GM19438 (cell line): ENCODE measurements around the gene RBM12.
A peak's percentile ranks its signal among the peaks of the same experiment; 100 is the strongest.

Experiments
- ATAC-seq: cut with Tn5 transposase; IDR thresholded peaks from one replicate; pipeline ENCODE4 v1.9.1; 2021; ENCODE audit warnings: low read depth; ENCODE audit not compliant: unreplicated experiment

RBM12 gene

DNA sequence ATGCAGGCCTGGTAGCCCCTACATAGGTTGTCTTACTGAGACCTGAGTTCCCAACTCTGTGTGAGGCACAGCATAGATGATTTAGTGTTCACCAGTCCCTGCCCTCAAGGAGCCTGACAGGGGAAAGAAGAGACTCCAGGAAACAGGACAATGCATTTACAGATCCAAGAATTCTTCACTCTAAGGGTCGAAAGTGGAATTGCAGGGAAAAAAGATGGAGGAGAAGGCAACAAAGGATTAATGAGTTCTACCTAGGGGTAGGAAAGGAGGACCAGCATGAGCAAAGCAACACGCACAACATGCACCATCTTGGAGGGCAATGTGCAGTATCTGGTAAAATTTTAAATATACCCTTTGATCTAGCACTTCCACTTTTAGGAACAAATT lies 43.1 kb downstream of the RBM12 start:
- ATAC-seq: no peak

DNA sequence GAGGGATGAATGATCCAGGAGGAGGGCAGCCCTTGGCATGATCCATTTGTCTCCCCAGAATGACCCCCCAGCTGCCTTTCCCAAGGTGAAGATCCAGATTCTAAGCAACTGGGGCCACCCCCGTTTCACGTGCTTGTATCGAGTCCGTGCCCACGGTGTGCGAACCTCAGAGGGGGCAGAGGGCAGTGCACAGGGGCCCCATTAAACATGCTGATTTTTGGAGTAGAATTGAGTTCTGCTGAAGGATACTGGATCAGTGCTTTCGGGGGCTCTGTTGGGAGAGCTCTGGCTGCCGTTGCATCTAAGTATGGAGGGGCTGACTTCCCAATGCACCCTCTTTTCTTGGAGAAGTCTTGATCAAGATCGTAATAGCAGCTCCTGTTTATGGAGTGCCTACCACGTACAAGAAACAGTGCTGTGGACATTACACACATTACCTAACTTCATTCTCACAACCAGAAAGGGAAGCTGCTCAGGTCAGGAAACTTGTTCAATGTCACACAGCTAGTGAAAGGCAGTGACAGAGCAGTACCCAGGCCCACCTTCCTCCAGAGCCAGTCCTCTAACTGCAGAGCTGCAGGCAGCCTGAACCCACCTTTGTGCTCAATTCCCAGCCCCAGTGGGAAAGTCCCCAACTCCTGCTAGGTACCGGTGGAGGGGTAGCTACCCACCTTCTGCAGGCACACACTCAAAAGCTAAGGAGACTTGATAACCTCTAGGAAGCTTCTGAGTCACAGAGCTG lies 43.7 kb downstream of the RBM12 start:
- no peak for ATAC-seq

DNA sequence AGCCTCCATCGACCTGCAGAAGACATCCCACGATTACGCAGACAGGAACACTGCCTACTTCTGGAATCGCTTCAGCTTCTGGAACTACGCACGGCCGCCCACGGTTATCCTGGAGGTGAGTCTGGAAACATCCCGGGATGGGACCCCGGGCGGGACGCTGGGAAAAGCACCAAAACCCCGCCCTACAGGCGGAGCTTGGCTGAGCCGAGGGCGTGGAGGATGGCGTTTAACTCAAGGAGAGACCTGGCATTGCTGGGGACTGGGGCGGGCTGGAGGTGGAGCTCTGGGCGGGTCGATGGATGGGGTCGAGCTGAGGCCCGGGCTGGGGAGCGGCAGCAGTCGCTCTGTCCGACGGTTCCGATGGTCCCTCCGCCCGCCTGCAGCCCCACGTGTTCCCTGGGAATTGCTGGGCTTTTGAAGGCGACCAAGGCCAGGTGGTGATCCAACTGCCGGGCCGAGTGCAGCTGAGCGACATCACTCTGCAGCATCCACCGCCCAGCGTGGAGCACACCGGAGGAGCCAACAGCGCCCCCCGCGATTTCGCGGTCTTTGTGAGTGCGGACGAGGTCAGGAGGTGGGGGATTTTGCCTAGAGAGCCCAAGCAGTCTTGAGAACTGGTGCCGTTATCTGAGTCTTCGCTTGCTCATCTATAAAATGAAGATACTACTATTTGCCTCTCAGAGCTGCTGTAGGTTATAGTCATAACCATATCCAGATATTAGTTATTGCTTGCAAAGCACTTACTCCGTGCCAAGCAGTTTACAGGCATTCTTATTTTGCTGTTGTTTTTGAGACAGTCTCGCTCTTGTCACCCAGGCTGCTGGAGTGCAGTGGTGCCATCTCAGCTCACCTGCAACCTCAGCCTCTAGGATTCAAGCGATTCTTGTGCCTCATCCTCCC lies 45.3 kb downstream of the RBM12 start:
- no peak for ATAC-seq

- no peak for ATAC-seq
These were observed 46.2 kb downstream of the RBM12 start for GRCh38 chr20:35618263-35619131.

DNA sequence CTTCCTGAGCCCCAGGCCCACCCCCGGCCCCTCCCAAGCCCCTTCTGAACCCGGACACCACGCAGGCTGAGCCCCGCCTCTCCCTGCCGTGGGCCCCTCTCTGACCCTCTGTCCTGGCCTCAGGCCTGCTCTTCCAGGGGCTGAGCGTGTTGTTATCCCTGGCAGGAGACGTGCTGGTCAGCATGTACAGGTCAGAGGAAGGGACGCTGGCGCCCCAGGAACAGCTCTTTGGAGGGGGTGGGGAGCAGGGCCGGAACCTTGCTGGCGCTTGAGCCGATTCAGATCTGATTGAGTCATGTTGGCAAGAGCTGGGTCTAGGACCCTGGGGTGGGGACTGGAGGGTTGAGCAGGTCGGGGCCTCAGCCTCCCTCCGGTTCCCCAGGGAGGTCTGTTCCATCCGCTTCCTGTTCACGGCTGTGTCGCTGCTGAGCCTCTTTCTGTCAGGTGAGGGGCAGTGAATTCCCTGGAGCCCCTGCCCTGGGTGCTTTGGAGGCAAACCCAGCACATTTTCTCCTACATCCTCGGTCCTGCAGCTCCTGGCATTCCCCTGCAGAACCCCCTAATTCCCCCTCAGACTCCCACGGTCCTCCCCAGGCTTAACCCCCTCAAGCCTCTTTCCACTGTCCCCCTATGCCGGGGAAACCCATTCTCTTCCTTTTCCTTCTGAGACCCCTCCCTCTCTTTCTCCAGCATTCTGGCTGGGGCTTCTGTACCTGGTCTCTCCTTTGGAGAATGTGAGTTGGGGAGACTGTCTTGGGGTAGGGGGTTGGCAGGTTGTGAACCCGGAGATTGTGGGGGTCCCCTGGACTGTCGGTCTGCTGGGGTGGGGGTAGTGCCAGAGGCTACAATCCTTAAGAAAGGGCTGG lies 47.1 kb downstream of the RBM12 start:
- no peak for ATAC-seq

GRCh38 chr20:35616465-35617396 lies 48.0 kb downstream of the RBM12 start:
- ATAC-seq: peak; percentile 33

DNA sequence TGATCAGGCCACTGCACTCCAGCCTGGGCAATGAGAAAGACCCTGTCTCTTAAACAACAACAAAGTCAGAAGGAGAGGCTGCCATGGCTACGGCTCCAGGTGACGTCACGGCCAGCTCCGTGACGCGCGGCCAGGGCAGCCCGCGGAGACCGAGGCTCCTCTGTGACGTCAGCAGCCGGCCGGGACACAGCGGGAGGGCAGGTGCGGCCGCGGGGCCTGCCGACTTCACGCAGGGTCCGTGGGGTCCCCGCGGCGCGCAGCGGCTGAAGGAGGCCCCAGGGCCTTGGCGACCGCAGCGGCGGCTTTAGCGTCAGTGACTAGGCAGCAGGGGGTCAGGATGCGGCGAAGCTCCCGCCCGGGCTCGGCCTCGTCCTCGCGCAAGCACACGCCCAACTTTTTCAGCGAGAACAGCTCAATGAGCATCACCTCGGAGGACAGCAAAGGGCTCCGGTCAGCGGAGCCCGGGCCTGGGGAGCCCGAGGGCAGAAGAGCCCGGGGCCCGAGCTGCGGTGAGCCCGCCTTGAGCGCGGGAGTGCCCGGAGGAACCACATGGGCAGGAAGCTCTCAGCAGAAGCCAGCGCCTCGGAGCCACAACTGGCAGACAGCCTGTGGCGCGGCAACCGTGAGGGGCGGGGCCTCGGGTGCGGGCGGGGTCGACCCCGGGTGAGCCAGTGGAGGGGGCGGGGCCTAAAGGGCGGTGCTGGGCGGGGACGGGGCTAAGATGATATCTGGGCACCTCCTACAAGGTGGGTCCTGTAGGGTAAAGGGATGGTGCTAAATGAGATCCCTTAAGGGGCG lies 48.8 kb downstream of the RBM12 start, which contains the start of gene SPAG4:
TSS of gene SPAG4 (plus strand) at position 163 of the 798 bp plus-strand sequence. CDS start at position 338, 175 bp downstream.
- ATAC-seq: peak; percentile 78

GRCh38 chr20:35611482-35611881 lies 53.2 kb downstream of the RBM12 start:
- ATAC-seq: no peak

- no peak for ATAC-seq
These were observed 53.8 kb downstream of the RBM12 start for GRCh38 chr20:35610833-35611427.

- no peak for ATAC-seq
These were observed 57.5 kb downstream of the RBM12 start for GRCh38 chr20:35607003-35607735.

DNA sequence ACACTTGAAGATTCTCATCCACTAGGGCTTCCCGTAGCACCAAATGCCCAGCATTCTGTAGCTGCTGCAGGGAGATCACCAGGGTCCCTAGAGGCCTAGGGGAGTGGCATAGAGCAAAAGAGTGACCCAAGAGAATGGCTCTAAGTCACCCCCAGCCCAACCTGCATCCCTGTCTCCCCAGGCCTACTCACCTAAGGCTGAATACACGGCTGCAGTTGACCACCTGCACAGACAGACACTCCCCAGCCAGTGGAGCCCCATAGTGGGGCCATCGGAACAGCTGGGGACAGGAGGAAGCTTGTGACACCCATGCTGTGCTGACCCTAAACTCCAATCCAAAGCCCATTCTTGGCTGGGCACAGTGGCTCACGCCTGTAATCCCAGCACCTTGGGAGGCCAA lies 58.6 kb downstream of the RBM12 start:
- no peak for ATAC-seq

GRCh38 chr20:35604449-35604747 lies 60.3 kb downstream of the RBM12 start:
- ATAC-seq: no peak

DNA sequence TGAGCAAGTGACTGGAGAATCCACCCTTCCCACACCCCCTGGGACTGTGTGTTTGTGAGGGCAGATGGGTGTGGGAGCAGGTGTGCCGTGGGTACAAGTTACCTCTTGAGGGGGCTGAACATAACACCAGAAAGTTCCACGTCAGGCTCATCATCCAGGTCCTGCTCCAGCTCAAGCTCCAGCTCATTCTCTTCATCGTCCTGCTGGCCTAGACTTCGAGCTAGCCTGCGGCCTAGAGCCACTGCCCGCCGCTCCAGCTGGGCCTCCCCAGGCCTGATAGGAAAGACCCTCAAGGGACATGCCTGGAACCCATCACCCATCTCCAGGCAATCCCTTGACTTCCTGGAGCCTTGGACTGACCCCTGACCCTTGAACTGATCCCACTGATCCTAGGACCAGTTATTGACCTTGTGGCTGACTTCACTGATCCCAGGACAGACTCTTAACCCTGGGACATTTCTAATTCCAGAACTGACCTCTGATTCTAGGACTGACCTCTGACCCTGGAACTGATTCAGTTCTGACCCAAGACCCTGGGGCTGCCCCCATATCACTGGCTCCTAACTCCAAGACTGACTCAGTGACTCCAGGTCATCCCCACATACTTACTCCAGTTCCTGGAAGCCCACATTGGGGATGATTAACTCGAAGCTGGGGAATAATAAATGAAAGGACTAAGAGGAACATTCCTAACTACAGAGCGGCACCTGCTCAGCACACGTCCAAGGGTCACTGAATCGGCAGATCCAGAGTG lies 60.8 kb downstream of the RBM12 start:
- no peak for ATAC-seq

DNA sequence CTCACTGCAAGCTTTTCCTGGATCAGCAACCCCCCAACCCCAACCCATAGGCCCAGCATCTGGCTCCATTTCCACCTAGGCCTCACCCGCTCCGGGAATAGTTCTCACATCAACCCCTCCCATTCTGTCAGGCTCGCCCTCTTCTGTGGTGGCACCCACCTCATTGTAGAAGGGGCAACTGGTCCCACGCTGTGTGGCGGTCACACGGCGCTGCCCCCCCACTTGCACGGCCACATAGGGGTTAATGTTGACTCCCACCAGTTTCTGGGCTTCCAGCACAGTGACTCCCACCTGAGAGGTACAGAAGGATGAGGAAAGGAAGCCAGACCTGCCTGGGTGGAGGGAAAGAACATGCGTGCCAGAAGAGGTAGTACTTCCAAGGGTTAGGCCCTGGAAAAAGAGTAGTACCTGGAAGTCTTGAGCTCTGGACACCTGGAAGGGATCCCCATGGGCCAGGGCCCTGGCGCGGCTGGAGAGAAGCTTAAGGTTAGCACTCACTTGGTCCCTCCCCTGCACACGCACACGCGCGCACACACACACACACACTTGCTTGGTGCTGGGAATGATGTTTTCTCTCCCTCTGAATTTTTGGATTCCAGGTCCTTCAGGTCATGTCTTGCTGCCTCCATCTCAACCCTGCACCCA lies 61.7 kb downstream of the RBM12 start:
- no peak for ATAC-seq

DNA sequence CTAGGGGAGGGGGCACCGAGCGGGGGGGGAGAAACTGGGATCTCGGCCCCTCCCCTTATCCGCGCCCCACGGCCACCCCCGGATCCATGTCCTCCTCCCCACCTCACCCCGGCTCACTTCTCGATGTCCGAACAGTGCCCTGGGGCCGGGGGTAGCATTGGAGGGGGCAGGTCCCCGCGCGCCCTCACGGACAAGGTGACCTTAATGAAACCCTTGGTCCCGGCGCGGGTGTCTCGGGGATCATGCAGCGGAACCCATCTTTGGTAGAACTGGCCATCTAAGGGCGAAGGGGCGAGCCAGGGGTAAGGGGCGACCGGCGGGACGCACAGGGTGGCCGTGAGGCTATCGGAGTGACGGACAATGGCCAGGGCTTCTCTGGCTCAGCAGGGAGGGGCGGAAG lies 62.7 kb downstream of the RBM12 start:
- no peak for ATAC-seq
